RPMI8226 (cell line): Measurements from ENCODE around the gene ZC3H14.
A peak's percentile ranks its signal among the peaks of the same experiment; 100 is the strongest.

ENCODE experiments used
- DNase-seq: peaks from one replicate; pipeline ENCODE4 v3.0.0-alpha.2; 2015

Gene ZC3H14

DNA sequence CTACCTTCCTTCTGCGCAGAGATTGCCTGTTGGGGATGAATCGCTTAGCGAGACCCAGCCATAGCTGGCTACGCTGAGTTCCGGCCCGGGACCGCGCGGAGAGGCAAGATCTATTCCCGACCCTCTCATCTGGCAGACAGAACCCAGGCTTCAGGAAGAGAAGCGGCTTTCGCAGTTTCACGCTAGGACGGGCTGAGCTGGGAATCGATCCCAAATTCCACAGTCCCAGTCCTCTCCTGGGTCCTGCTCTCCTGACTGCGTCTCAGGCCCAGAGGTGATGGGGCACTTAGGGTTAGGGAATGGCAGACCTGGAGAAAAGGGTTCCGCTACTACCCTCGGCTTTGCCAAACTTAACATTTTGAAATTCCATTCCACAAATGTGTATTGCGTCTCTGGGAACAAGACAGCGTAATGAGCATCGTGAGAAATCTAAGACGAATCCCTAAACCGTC is 10.8 kb upstream of the ZC3H14 start:
- no peak for DNase-seq

DNA sequence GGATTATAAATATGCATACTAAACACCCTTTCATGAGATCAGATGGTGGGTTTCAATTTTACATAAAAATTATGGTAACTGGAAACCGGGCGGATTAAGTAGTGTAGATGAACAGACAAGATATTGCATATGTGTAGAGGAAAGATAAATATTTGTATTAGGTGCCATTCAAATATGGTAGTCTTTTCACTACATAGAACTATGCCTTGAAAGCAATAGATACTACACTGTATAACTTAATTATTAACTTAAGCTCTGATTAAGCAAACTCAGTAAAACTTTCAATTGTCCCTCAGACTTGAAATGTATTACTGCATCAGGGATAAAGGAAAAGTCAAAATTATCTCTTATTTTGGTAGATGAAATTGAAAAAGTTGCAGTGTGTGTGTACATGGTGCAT is 10.0 kb upstream of the ZC3H14 start:
- DNase-seq = no peak

DNA sequence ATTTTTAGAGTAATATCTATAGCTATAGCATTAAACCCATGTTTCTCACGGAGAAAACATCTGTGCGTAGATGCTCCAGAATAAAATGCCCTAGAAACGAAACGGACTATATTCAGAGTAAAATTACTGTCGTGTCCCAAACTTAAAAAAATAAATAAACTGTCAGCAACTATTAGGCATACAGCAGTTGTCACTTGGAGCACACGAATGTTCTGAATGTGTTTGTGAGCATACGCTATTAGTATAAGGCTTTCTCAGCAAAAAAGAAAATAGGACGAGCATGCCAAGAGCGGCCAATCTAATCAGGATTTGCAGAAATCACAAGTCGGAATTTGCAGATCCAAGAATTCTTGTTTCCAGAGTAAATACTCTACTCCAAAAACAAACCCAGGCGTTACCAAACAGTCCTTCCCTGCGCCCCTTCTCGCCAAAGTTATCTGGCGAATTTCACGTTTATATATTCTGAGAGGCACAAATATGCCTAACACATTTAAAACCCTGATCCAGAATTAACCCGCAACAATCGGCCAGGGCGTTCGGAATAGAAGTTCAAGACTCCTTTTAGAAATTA is 8.9 kb upstream of the ZC3H14 start:
- DNase-seq = peak; percentile 5

DNA sequence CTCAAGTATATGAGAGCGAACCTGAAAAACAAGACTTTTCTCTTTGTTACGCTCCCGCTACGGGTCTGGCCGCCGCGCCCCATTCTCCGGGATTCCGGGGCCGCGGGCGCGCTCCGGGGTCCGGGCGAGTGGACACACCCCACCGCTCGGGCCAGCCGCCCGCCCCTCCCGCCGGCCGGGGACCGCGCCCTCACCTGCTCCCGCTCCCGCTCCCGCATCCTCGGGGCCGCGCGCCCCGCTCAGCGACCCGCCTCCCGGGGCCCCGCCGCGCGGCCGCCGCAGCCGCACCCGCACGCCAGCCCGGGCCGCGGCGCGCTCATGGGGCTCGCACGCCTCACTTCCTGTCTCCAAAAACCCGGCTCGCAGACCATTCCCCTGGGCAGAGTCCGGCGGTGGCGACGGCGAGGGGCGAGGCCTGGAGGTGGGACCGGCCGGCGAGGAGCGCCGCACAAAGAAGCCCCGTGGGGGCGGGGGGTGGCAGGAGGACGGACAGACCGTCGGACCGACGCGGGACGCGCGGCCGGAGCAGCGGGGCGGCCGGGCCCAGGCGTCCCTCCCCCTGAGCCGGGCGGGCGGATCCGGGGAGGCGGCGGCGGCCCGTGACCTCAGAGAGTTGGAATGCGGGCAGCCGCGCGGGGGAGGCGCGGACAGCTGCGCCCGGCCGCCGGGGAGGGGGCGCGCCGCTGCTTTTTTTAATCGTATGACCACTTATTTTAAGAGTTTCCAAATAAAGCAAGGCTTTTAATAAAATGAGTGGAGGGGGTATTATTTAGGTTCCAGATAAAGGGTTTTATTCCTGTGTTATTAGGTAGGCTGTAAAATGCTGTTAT is 8.2 kb upstream of the ZC3H14 start, which contains the start of gene PTPN21:
TSS of gene PTPN21 (minus strand) at position 551 of the 830 bp plus-strand sequence. CDS start 4,590 bp downstream, outside the sequence.
- peak; percentile 53 for DNase-seq

DNA sequence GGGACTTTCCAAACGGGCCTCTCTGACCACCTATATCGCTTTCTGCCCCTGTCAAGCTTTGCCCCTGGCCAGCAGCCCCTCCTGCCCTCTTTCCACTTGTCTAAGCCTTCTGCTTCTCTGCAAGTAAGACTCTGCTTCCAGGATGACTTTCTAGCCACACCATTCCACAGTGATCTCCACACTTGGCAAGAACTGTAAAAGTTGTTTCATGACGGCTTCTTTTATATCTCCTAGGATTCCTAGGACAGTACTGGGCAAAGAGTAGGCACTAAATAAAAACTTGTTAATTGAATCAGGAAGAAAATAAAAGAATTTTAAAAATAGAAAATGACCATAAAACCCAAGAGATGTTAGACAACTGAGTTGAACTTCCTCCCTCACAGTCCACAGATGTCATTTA is 6.3 kb upstream of the ZC3H14 start:
- no peak for DNase-seq

DNA sequence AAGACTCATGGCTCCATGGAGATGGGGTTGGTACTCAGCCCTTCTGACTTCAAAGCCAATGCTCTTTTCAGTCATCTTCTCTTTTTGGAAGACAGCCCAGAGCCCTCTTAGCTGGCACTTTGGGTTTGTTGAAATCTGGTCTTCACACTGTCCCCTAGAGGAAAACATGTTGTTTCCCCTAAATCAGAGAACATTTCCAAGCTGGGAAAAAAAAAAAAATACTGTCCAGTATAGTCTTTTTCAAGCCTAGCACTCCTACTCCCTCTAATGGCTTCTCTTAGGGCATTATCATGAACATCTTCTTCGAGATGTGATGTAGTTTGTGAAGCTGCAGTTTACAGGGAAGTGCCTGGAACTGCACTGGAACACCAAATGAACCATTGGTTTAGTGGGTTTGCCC is 3.0 kb upstream of the ZC3H14 start:
- peak; percentile 23 for DNase-seq

DNA sequence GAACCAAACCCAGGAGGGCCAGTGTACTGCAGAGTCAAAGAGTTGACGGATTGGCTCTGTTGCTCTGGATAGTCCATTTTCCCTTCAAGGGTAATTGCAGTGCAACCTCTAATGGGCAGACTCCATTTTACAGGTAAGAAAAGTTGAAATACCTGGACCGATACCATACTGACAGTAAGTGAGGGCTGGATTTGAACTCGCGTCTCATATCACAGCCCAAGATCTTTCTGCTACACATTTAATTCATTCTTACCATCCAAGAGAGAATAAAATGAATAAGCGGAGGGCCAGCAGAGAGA is 356 bp upstream of the ZC3H14 start:
- DNase-seq = no peak

DNA sequence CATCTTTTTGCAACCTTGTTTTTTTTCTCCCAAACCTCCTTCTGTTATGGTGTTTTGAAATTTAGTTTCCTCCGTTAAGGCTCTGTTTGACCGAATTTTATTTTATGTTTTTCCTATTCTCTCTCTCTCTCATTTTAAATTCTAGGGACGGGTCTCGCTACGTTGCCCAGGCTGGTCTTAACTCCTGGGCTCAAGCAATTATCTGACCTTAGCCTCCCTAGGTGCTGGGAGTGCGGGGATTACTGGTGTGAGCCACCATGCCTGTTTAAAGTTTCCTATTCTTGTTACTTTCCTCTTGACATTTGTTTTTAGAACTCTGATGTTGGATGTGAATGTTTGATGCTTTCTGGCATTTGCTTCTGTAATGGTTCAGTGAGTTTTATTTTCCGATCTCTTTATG is 1.0 kb downstream of the ZC3H14 start:
- DNase-seq = no peak

DNA sequence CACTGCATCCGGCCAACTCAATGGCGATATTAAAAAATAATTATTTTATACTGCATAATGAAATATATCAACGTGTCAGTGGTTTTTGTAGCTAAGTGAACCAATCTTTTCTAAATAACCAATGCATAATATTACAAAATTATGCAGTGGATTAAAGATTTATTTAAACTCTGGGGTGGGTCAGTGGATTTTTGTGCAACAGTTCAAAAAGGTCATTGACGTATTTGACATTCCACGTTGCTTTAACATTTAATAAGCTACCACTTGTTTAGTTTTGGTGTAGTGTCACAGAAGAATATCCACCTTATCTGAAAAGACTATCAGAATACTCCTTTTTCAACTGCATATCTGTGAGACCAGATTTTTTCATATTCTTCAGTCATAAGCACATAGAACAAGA is 2.6 kb downstream of the ZC3H14 start:
- DNase-seq = no peak

DNA sequence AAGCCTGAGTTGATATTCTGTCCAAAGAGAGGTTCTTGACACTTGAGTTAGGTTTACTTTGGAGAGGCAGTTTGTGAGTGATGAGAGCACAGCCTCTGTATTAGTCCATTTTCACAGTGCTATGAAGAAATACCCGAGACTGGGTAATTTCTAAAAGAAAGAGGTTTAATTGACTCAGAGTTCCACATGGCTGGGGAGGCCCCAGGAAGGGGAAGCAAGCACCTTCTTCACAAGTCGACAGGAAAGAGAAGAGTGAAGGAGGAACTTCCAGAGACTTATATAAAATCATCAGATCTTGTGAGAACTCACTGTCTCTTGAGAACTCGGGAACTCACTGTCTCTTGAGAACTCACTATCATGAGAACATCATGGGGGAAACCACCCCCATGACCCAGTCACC is 5.4 kb downstream of the ZC3H14 start:
- DNase-seq = no peak

DNA sequence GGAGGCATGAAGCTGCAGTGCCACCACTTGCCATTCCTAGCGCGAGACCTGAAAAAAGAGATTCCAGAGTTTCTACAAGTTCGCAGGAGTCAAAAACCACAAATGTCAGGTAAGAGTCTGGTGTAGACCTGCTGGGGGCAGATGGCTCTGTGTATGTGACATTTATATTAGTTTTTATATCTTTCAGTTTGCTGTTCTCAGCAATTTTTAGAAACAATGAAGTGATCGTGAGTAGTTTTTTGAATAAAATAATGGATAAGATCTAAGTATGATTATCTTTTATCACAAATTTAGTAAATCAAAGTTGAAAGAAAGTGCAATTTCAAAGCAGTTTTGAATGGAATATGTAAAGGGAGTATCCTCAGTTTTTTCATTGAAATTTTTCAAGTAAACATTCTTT is 9.3 kb downstream of the ZC3H14 start:
- DNase-seq = no peak

DNA sequence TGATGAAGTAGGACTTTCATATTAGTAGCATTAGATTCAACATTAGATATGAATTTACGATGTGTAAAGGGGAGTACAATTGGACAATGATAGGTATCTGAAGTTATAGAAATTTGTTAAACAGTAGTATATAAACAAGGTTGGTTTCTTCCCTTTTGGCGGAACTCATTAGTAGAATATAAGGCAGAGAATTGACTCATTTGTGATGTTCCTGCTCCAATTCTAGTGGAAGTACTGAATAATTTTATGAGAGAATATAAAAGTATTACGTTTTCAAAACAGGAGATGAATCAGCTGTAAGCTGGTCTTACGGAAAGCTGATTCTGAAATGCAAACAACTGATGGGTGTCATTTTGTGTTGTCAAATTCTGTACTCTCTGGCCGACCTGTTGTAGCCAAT is 13.4 kb downstream of the ZC3H14 start:
- DNase-seq = no peak

DNA sequence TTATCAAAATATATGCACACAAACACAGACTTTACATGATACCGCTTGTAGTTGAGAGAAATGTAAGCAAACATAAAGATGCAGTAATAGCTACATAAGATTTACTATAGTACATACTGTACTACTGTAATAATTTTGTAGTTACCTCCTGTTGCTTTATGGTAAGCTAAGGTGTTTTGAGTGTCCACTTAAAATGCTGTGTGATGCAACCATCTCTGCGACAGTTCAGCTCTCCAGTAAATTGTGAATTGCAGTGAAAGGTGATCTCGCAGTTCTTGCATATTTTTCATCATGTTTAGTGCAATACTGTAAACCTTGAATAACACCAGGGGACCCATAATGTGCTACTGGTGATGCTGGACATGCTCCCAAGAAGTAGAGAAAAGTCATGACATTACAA is 21.6 kb downstream of the ZC3H14 start:
- no peak for DNase-seq

DNA sequence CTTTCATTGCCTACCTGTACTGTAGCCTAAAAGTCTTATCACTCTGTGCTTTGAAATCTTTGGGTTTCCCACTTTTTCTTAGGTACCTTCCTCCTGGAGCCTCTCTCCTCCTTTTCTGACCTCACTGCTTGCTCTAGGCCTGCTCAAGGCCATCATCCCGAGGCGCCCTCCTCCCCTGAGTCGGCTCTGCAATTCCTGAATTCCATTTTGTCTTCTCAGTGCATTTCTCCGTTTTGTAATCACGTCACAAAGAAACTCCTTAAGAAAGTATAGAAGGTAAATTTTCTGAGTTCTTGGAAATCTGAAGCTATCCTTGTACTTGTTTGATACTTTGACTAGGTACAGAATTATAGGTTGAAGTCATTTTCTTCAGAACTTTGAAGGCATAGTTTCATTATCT is 25.2 kb downstream of the ZC3H14 start:
- DNase-seq = no peak

DNA sequence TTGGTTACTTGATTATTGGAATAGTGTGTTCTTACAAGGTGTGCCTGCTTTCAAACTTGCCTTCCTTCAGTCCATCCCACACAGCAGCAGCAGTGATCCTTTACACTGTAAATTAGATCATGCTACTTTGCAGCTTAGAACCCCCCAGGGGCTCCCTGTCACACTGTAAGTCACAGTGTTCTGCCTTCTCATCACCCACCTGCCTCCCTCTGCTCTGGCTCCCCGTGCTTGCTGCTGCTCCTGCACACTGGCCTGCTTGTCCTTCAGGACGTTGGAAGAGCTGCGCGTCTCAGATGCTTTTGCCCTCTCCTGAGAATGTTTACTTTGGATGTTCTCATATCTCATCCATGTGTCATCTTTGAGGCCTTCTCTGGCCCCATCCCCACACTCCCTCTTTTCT is 27.3 kb downstream of the ZC3H14 start:
- DNase-seq = no peak

DNA sequence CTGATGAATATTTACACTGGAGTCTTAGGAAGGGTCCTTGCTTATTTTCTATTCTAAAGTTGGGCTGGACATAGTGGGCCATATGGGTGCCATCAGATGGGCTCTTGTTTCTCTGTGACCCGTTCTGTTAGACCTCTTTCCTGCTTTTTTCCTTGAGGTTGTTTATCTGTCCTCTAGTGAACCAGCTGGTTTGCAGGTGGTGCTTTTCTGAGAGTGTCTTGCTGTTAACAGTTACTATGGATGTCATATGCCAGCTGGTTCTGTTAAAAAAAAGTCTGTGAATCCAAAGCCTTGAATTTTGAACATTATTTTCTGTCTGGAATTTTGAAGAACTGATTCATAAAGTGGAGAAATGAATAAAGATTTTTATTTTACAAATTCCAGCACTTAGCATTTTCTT is 29.2 kb downstream of the ZC3H14 start:
- DNase-seq = no peak

DNA sequence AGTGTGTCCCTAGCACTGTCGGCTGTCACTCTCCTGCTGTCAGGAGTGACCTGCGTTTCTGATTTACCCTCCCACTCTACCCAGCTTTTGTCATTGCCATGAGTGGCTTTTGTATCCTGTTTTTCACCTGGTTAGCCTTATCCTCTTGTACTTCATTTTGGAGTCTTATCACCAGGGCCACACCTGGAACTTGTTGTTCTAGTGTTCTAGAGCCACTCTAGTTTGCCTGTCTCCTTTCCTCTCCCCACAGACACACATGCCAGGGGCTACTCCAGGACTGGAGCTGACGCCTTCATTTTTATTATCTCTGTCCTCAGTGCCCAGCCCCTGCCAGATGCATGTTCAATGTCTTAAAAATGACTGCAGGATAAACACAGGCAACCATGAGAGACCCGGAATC is 34.2 kb downstream of the ZC3H14 start:
- DNase-seq = no peak

DNA sequence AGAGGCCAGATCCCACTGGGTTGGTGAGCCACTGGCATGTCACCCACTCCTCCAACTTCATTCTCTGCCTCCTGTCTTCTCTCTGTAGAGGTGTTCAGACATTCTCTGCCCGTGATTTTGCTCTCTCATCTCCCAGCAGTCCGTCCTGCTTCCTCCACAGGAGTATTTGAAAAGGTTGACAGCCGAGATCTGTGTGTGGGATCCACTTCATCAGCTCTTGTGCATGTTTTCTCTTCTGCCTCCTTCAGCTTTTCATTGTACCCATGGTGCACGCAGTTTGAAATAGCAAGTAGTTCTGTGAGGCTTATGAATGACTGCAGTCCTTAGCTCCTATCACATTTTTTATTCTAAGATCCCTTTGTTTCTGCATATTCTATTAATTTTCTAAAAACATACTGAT is 34.8 kb downstream of the ZC3H14 start:
- no peak for DNase-seq

DNA sequence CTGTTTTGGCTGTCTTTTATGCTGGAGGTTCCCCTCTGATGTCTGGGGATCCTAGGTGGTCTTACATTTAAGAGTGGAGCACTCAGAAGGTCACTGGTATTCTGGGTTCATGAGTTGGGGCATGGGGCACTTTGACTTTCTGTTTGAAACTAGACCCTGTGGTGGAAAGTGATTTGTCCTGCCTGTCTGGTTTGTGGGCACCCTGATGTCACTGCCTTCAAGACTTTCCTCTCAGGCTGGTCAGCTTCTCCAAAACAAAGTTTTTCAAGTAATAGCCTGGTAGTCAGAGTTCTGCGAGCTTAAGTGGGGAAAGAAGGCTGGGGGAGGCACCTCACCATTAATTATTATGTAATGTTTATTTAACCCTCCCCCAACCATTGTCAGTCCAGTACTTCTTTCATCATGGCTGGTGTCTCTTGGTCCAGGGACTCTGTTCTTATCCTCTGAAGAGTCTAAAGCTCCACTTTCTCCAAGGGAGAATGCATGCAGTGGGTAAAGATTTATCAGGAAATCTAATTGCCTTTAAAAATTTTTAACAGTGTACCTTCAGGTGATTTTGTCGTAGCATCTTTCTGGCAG is 35.3 kb downstream of the ZC3H14 start:
- no peak for DNase-seq

DNA sequence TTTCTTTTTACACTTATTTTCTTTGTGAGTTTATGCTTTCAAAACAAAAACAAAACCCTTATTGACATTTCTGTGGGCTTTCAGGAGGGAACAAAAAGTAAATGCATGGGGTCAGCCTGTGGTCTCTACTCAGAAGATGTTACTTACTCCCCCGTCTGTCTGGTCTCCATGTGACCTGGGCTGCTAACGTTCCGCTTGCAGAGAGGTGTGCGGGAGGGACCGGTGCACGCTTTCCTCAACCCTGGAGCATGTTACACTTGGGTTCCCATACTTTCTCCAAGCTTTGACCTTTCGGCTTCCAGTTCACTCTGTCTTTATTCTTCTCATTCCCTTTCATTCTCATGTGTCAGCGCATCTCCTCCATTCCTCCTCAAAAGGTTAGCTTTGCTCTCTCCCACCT is 36.5 kb downstream of the ZC3H14 start:
- no peak for DNase-seq

DNA sequence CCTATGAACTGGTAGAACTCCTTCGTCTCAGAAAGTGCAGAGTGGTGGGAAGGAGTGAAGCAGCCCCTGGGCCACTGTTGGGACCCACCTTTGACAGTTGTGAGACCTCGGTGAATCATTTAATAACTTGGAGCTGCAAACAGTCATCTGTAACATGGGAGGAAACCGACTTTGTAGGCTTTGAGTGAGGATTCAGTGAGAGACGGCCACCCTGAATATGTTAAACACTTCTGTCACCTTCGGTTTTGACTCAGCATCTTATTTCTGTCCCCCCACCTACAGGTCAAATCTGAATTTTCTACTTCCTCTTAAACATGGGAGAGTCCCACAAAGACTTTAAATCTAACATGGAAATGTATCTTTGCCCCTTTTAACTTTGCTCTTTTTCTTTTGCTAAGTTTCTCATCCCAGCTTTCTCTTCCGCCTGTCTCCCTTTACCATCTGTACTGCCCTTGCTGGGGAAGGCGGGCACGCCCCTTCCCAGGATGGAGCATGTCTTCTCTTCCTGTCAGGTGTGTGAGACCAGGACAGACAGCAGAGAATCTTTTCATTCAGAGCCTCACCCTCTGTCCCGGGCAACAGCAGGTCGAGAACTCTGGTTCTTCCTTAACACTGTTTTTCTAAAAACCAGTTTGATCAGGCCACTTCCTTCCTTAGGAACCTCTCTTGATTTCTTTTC is 37.1 kb downstream of the ZC3H14 start:
- no peak for DNase-seq

DNA sequence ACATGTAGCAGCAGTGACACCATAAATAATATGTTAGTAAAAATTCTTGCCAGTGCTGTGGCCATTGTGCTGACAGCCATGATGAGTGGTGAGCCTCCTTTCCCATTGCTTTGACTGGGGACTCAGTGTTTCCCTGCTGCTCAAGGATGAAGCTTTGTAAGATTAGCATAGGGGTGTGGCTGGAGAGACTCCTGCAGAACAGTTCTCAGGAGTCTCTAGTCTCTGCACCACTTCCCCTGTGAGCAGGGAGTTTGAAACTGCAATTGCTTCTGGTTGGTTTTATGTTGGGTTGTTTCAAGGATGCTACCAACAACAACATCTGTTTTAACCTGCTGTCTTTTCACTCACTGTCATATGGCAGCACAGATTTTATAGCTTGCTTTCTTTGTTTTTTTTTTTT is 41.4 kb downstream of the ZC3H14 start:
- no peak for DNase-seq

DNA sequence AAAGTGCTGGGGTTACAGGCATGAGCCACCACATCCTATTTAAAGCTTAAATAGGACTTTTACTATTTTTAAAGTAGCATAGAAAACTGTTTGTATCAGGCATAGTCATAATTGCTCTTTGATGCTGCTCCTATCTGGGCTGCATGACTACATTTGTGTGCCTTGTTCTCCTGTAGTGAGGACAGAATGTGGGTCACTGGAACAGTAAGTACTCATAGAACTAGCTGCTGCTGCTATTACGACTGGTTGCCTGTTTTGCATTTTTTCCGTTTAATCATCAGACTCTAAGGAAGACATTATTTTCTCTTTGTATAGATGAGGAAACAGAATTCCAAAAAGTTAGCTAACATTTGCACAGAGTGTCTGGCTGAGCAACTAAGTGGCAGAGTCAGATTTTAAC is 42.8 kb downstream of the ZC3H14 start:
- DNase-seq = no peak

DNA sequence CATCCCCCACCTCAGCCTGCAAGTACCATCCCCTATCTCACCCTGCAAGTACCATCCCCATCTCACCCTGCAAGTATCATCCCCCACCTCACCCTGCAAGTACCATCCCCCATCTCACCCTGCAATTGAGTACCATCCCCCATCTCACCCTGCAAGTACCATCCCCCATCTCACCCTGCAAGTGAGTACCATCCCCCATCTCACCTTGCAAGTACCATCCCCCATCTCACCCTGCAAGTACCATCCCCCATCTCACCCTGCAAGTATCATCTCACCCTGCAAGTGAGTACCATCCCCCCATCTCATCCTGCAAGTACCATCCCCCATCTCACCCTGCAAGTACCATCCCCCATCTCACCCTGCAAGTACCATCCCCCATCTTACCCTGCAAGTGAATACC is 45.0 kb downstream of the ZC3H14 start:
- no peak for DNase-seq
